ENCODE data around the gene NAGA. TPM values are rescaled to one million over a fixed set of nuclear protein-coding genes. Genes with fewer than 3 reads are reported as not detected.
"Not testable (repeated sequence)": the region's sequence is repeated elsewhere in the genome, so short reads cannot be mapped to it uniquely, and the experiment has no call there.

Gene NAGA
- total RNA-seq, 1 donor from 2014 or later, result 23.5 TPM

DNA sequence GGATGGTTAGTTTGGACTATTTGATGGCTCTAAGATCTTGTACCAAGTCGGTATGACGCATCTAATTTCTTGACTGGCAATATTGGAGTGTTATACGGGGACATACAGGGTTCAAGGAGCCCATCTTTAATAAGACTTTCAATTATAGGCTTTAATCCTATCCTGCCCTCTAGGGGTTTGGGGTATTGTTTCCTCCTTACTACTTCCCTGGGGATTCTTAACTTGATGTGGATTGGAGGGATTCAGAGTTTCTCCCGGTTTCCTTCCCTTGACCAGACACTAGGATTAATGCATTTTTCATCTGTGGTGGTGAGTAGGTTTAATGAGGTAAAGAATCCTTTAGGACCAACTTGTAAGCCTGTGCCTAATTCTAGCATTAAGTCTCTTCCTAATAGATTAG lies 41.2 kb upstream of the NAGA start:
- H3K4me1 Mint-ChIP-seq (ENCODE audit: unreplicated experiment), result no peaks in the 10 kb centered on the region
- H3K9me3 Mint-ChIP-seq (ENCODE audit: unreplicated experiment), result peaks cover 16% of the 10 kb centered on the region
- no peak overlapping the region for H3K27ac Mint-ChIP-seq (ENCODE audit: unreplicated experiment)
- H3K27me3 Mint-ChIP-seq (ENCODE audit: unreplicated experiment), result no peaks in the 10 kb centered on the region
- TF ChIP-seq, protein P1, sequence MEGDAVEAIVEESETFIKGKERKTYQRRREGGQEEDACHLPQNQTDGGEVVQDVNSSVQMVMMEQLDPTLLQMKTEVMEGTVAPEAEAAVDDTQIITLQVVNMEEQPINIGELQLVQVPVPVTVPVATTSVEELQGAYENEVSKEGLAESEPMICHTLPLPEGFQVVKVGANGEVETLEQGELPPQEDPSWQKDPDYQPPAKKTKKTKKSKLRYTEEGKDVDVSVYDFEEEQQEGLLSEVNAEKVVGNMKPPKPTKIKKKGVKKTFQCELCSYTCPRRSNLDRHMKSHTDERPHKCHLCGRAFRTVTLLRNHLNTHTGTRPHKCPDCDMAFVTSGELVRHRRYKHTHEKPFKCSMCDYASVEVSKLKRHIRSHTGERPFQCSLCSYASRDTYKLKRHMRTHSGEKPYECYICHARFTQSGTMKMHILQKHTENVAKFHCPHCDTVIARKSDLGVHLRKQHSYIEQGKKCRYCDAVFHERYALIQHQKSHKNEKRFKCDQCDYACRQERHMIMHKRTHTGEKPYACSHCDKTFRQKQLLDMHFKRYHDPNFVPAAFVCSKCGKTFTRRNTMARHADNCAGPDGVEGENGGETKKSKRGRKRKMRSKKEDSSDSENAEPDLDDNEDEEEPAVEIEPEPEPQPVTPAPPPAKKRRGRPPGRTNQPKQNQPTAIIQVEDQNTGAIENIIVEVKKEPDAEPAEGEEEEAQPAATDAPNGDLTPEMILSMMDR (IDR thresholded peaks at IDR 0.05), result no peak
- H3K4me3 Mint-ChIP-seq (ENCODE audit: unreplicated experiment), result no peak overlapping the region
- H3K36me3 Mint-ChIP-seq (ENCODE audit: unreplicated experiment), result peaks cover 18% of the 10 kb centered on the region
- DNase-seq (ENCODE audit: extremely low spot score, unreplicated experiment), result no peak

GRCh38 chr22:42108848-42109247 lies 38.2 kb upstream of the NAGA start:
- Mint-ChIP-seq H3K36me3 (ENCODE audit: unreplicated experiment) (peaks cover 12% of the 10 kb centered on the region), H3K4me1 (ENCODE audit: unreplicated experiment) (no peaks in the 10 kb centered on the region), H3K4me3 (ENCODE audit: unreplicated experiment) (no peak overlapping the region), H3K9me3 (ENCODE audit: unreplicated experiment) (peaks cover 14% of the 10 kb centered on the region), H3K27me3 (ENCODE audit: unreplicated experiment) (no peaks in the 10 kb centered on the region), H3K27ac (ENCODE audit: unreplicated experiment) (no peak overlapping the region)
- TF ChIP-seq, protein P1 (IDR thresholded peaks at IDR 0.05), result no peak
- no peak for DNase-seq (ENCODE audit: extremely low spot score, unreplicated experiment)

GRCh38 chr22:42104332-42104860 lies 33.8 kb upstream of the NAGA start:
- not testable (repeated sequence) for DNase-seq (ENCODE audit: extremely low spot score, unreplicated experiment); H3K27me3 Mint-ChIP-seq (ENCODE audit: unreplicated experiment); H3K4me1 Mint-ChIP-seq (ENCODE audit: unreplicated experiment); H3K27ac Mint-ChIP-seq (ENCODE audit: unreplicated experiment); H3K4me3 Mint-ChIP-seq (ENCODE audit: unreplicated experiment)
- Mint-ChIP-seq H3K36me3 (ENCODE audit: unreplicated experiment) (peaks cover 21% of the 10 kb centered on the region), H3K9me3 (ENCODE audit: unreplicated experiment) (peaks cover 19% of the 10 kb centered on the region)

DNA sequence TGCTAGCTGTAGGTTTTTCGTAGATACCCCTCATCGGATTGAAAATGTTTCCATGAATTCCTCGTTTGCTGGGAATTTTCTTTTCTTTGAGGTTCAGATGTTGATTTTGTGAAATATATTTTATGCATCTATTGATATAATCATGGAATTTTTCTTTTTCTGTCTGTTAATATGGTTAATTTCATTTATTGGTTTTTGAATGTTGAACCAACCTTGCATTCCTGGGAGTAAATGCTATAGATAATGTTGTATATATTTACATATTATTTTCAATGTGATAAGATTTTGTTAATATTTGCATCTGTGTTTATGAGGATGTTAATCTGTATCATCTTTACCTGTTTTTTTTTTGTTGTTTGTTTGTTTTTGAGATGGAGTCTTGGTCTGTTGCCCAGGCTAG lies 30.6 kb upstream of the NAGA start:
- H3K36me3 Mint-ChIP-seq (ENCODE audit: unreplicated experiment), result peaks cover 21% of the 10 kb centered on the region

GRCh38 chr22:42091455-42091782 lies 20.8 kb upstream of the NAGA start:
- Mint-ChIP-seq H3K36me3 (ENCODE audit: unreplicated experiment) (peaks cover 21% of the 10 kb centered on the region), H3K27ac (ENCODE audit: unreplicated experiment) (peak overlapping the region; percentile 98), H3K4me3 (ENCODE audit: unreplicated experiment) (peak overlapping the region; percentile 97), H3K27me3 (ENCODE audit: unreplicated experiment) (no peaks in the 10 kb centered on the region), H3K9me3 (ENCODE audit: unreplicated experiment) (no peaks in the 10 kb centered on the region), H3K4me1 (ENCODE audit: unreplicated experiment) (peaks cover 23% of the 10 kb centered on the region)
- TF ChIP-seq, protein P1 (IDR thresholded peaks at IDR 0.05), result no peak
- DNase-seq (ENCODE audit: extremely low spot score, unreplicated experiment), result no peak

More for the DNA sequence above, 30.6 kb upstream of the NAGA start:
- Mint-ChIP-seq H3K9me3 (ENCODE audit: unreplicated experiment) (peaks cover 22% of the 10 kb centered on the region), H3K4me1 (ENCODE audit: unreplicated experiment) (no peaks in the 10 kb centered on the region), H3K4me3 (ENCODE audit: unreplicated experiment) (no peak overlapping the region), H3K27ac (ENCODE audit: unreplicated experiment) (no peak overlapping the region), H3K27me3 (ENCODE audit: unreplicated experiment) (no peaks in the 10 kb centered on the region)
- DNase-seq (ENCODE audit: extremely low spot score, unreplicated experiment), result no peak
- TF ChIP-seq, protein P1 (IDR thresholded peaks at IDR 0.05), result no peak
